Measurements from ENCODE around the gene TNS1.

DNA sequence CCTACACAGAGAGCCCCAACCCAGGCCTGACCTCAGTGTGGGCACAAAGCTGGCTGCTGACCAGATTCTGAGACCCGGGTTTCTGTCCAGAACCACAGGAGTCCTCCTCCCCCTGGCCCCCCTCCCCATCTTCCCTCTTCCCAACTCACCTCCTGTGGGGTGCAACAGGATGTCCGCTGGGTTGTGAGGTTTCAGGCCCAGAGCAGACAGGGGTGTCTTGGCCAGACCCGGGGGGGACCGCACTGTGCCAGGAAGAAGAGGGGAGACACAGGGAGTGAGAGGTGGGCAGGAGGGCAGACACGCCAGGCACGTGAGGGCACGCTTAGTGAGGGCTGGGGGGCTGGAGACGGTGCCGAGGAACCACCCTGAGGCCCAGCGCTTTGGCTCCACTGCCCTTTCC, 171.5 kb downstream of the TNS1 start:
- TF ChIP-seq CTCF (IDR thresholded peaks at IDR 0.05) (no peak), POLR2AphosphoS5 (IDR thresholded peaks at IDR 0.05; ENCODE audit: low read depth, low read length) (no peak)

Data from Panc1 (cell line).